HepG2 (cell line): ENCODE data around the gene MARS1. TPM values are rescaled to one million over a fixed set of nuclear protein-coding genes. Genes with fewer than 3 reads are reported as not detected.
A peak's percentile ranks its signal among the peaks of the same experiment; 100 is the strongest.

Experiments
- CCAR2 ChIP-seq: fragments of 200-400 bp; formaldehyde crosslinking; optimal IDR thresholded peaks from 2 replicates; pipeline ENCODE3; 2018; ENCODE audit warnings: low read depth, mild to moderate bottlenecking, low read length, moderate library complexity
- DMAP1 ChIP-seq: IDR thresholded peaks from 2 replicates; pipeline ENCODE4 v1.6.1; 2016
- FIP1L1 ChIP-seq: fragments of 200-400 bp; formaldehyde crosslinking; IDR thresholded peaks from 2 replicates; pipeline ENCODE4 v1.6.1; 2018; ENCODE audit warnings: low read depth, mild to moderate bottlenecking, low read length, moderate library complexity, borderline replicate concordance; ENCODE audit not compliant: insufficient read depth
- KLF6 ChIP-seq: IDR thresholded peaks from 2 replicates; pipeline ENCODE4 v1.8.0; 2016; ENCODE audit warnings: missing biosample characterization, missing genetic modification reagents
- MIER3 ChIP-seq: IDR thresholded peaks from 2 replicates; pipeline ENCODE4 v1.6.1; 2016; ENCODE audit warnings: missing compliant biosample characterization, borderline replicate concordance
- POLR2A ChIP-seq, 2 experiments: IDR thresholded peaks; 2 replicates each; pipeline ENCODE4 v1.6.1; 2011; ENCODE audit warnings: low read depth in 2 of 2, low read length in 2 of 2, mild to moderate bottlenecking in 1 of 2, moderate library complexity in 1 of 2; ENCODE audit not compliant: insufficient read depth in 1 of 2
- PRDM4 ChIP-seq: sonication (generic); formaldehyde crosslinking; IDR thresholded peaks from 2 replicates; pipeline ENCODE4 v1.9.0; 2021; ENCODE audit warnings: missing genetic modification reagents, borderline replicate concordance
- REXO4 ChIP-seq: sonication (generic); formaldehyde crosslinking; IDR thresholded peaks from 2 replicates; pipeline ENCODE4 v1.8.0; 2022; ENCODE audit warnings: missing genetic modification reagents, mild to moderate bottlenecking, borderline replicate concordance
- SMAD1 ChIP-seq: sonication (generic); formaldehyde crosslinking; IDR thresholded peaks from 2 replicates; pipeline ENCODE4 v1.4.0; 2020; ENCODE audit warnings: missing genetic modification reagents, low read depth, mild to moderate bottlenecking, borderline replicate concordance
- SOX13 ChIP-seq, 3 experiments: fragments of 450-650 bp in 1 of 3; sonication (generic) in 1 of 3; formaldehyde crosslinking in 1 of 3; IDR thresholded peaks in 2 of 3; conservative IDR thresholded peaks in 1 of 3; 2 replicates each; pipeline versions ENCODE4 v1.5.0 to v1.6.1; 2016 to 2020; ENCODE audit warnings: antibody characterized with exemption in 1 of 3, mild to moderate bottlenecking in 1 of 3, missing compliant biosample characterization in 1 of 3, missing genetic modification reagents in 1 of 3, moderate library complexity in 1 of 3
- STAT6 ChIP-seq: sonication (generic); formaldehyde crosslinking; IDR thresholded peaks from 2 replicates; pipeline ENCODE4 v1.4.0; 2020; ENCODE audit warnings: missing genetic modification reagents, mild to moderate bottlenecking, borderline replicate concordance
- THAP11 ChIP-seq: IDR thresholded peaks from 2 replicates; pipeline ENCODE4 v1.6.1; 2016; ENCODE audit warnings: missing biosample characterization, missing genetic modification reagents
- ZBTB7B ChIP-seq: sonication (generic); formaldehyde crosslinking; IDR thresholded peaks from 2 replicates; pipeline ENCODE4 v1.4.0; 2020; ENCODE audit warnings: missing genetic modification reagents
- ZFP36 ChIP-seq: fragments of 150-350 bp; IDR thresholded peaks from 2 replicates; pipeline ENCODE4 v1.6.1; 2018; ENCODE audit warnings: borderline replicate concordance, low read length, low read depth; ENCODE audit not compliant: partially characterized antibody
- ZFP36L1 ChIP-seq: sonication (generic); formaldehyde crosslinking; IDR thresholded peaks from 2 replicates; pipeline ENCODE4 v1.8.0; 2022; ENCODE audit warnings: mild to moderate bottlenecking, missing genetic modification reagents, moderate library complexity
- ZMYM3 ChIP-seq: sonication (generic); formaldehyde crosslinking; IDR thresholded peaks from 2 replicates; pipeline ENCODE4 v1.5.1; 2020; ENCODE audit warnings: mild to moderate bottlenecking, missing genetic modification reagents
- ZNF24 ChIP-seq: fragments of 450-650 bp; IDR thresholded peaks from 2 replicates; pipeline ENCODE4 v1.6.1; 2017; ENCODE audit warnings: antibody characterized with exemption, mild to moderate bottlenecking
- ZNF598 ChIP-seq: sonication (generic); formaldehyde crosslinking; IDR thresholded peaks from 2 replicates; pipeline ENCODE4 v1.5.1; 2020; ENCODE audit warnings: mild to moderate bottlenecking, missing genetic modification reagents, borderline replicate concordance
- ZNF841 ChIP-seq: sonication (generic); formaldehyde crosslinking; IDR thresholded peaks from 2 replicates; pipeline ENCODE4 v1.8.1; 2023; ENCODE audit warnings: missing genetic modification reagents, borderline replicate concordance
- polyA plus RNA-seq, 8 experiments: library from polyadenylated mRNA; depleted of rRNA in 3 of 8; stranded (reverse) in 7 of 8; unstranded in 1 of 8; fragments of >200 nt; fragmentation: Illumina TruSeq in 4 of 8; extraction: Trizol in 4 of 8; gene quantifications; 2 replicates each; pipeline versions ENCODE4 v1.2.1 to v1.2.3, GENCODE V29; 2011 to 2016; ENCODE audit warnings: low read depth in 4 of 8, missing spikeins in 1 of 8, mixed read lengths in 1 of 8; ENCODE audit not compliant: insufficient read depth in 1 of 8
- total RNA-seq, 5 experiments: library from RNA; depleted of rRNA; stranded (reverse); fragments of >200 nt; fragmentation: Illumina TruSeq; extraction: Trizol; gene quantifications; 2 replicates each; pipeline ENCODE4 v1.2.3, GENCODE V29; 2016; ENCODE audit warnings: low read depth in 1 of 5
- TF ChIP-seq, protein P1 (sequence below): sonication (generic); formaldehyde crosslinking; IDR thresholded peaks from 2 replicates; pipeline ENCODE4 v1.4.0; 2020; ENCODE audit warnings: mild to moderate bottlenecking, low read depth, missing genetic modification reagents
- TF ChIP-seq, protein P2 (sequence below): sonication (generic); formaldehyde crosslinking; IDR thresholded peaks from 2 replicates; pipeline ENCODE4 v1.4.0; 2020; ENCODE audit warnings: missing genetic modification reagents

The MARS1 gene
- total and polyA plus RNA-seq, 2 of the 13 experiments (the other 11 are each of a cell fraction or from before 2014, with no cell fraction given): 115 to 181 TPM

DNA sequence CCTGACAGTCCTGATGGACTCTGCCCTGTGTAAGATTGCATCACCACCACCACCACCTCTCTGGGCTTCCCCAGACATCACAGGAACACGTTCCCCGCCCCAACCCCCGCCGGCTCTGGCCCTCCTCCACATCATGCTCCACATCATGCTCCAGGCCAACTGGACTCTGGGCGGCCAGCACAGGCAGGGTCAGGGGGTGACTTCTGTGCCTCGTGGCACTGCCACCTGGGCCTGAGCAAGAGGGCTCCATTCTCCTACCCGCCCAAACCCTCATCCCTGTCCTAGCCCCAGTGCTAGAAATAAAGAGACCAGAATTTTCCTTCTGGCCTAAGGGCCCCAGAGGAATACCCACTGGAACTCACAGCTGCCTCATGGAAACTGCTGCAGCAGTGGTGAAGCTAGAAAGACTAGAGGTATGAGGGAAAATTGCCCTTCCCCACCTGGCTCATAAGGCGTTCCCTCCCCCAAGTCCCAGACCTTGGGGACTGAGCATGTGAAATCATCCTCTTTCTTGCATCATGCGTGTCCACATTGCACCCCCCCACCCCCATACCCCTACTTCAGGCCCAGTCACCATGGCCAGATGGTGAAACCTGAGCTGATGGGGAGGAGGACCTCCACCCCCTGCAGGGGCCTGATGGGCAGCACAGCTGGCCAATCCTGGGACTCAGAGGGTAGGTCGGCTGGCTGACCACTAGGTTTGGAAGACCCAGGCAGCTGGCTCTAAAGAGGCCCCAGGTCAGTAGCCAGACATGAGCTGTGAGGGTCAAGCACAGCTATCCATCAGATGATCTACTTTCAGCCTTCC lies 33.1 kb upstream of the MARS1 start, which contains the start of gene INHBE (continued):
- TF ChIP-seq MIER3 (CRISPR knock-in tag) (peak; percentile 69), FIP1L1 (no peak), SOX13 (IDR thresholded peaks at IDR 0.05) (no peak), SOX13 (CRISPR knock-in tag; conservative IDR thresholded peaks at IDR 0.05 in 1 of 2, IDR thresholded peaks at IDR 0.05 in 1 of 2) (peak in 1 of 2 experiments; percentile 77; a peak in 2 of 4 replicates), POLR2A (IDR thresholded peaks at IDR 0.05; ENCODE audit: insufficient read depth in 1 of 2, low read depth in 2 of 2, low read length in 2 of 2) (peak in 1 of 2 experiments; percentile 58; a peak in 2 of 4 replicates), KLF6 (CRISPR knock-in tag) (peak; percentile 80; the same call in 1 of the 2 replicates), REXO4 (no peak), PRDM4 (CRISPR knock-in tag) (no peak), ZNF24 (no peak), DMAP1 (CRISPR knock-in tag) (peak; percentile 98), ZNF598 (CRISPR knock-in tag) (0 out of 2 replicates have a peak, but pooled peaks have one; percentile 15), ZNF841 (CRISPR knock-in tag) (no peak), CCAR2 (peak; percentile 15), STAT6 (CRISPR knock-in tag) (peak; percentile 95), ZFP36L1 (CRISPR knock-in tag) (0 out of 2 replicates have a peak, but pooled peaks have one; percentile 25), THAP11 (CRISPR knock-in tag) (peak; percentile 82), ZMYM3 (CRISPR knock-in tag) (peak; percentile 57; the same call in 1 of the 2 replicates), ZBTB7B (peak; percentile 88), SMAD1 (CRISPR knock-in tag) (0 out of 2 replicates have a peak, but pooled peaks have one; percentile 67), ZFP36 (no peak)
- TF ChIP-seq, protein P1, sequence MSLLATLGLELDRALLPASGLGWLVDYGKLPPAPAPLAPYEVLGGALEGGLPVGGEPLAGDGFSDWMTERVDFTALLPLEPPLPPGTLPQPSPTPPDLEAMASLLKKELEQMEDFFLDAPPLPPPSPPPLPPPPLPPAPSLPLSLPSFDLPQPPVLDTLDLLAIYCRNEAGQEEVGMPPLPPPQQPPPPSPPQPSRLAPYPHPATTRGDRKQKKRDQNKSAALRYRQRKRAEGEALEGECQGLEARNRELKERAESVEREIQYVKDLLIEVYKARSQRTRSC: peak; percentile 34; the same call in 1 of the 2 replicates
- TF ChIP-seq, protein P2, sequence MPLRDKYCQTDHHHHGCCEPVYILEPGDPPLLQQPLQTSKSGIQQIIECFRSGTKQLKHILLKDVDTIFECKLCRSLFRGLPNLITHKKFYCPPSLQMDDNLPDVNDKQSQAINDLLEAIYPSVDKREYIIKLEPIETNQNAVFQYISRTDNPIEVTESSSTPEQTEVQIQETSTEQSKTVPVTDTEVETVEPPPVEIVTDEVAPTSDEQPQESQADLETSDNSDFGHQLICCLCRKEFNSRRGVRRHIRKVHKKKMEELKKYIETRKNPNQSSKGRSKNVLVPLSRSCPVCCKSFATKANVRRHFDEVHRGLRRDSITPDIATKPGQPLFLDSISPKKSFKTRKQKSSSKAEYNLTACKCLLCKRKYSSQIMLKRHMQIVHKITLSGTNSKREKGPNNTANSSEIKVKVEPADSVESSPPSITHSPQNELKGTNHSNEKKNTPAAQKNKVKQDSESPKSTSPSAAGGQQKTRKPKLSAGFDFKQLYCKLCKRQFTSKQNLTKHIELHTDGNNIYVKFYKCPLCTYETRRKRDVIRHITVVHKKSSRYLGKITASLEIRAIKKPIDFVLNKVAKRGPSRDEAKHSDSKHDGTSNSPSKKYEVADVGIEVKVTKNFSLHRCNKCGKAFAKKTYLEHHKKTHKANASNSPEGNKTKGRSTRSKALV (CRISPR knock-in tag): no peak
